ENCODE results near the gene ADO. TPM values are rescaled to one million over a fixed set of nuclear protein-coding genes. Genes with fewer than 3 reads are reported as not detected.
A peak's percentile ranks its signal among the peaks of the same experiment; 100 is the strongest.

ADO gene
- total RNA-seq, 1 donor: 25.5 TPM

GRCh38 chr10:62805231-62806099, 945 bp downstream of the ADO start:
- peak overlapping the region; percentile 89 for H3K4me3 ChIP-seq (ENCODE audit: low read depth, low read length)
- DNase-seq (ENCODE audit: low read depth): peak; percentile 60
- no peak for TF ChIP-seq CTCF (IDR thresholded peaks at IDR 0.05; ENCODE audit: insufficient read depth, low read depth, low read length)

- TF ChIP-seq CTCF (IDR thresholded peaks at IDR 0.05; ENCODE audit: insufficient read depth, low read depth, low read length): no peak
- no peak for DNase-seq (ENCODE audit: low read depth)
- peak overlapping the region; percentile 89 for H3K4me3 ChIP-seq (ENCODE audit: low read depth, low read length)
These were observed 1.7 kb downstream of the ADO start for GRCh38 chr10:62806251-62806650.

- no peak for TF ChIP-seq CTCF (IDR thresholded peaks at IDR 0.05; ENCODE audit: insufficient read depth, low read depth, low read length)
- DNase-seq (ENCODE audit: low read depth): no peak
- no peak overlapping the region for H3K4me3 ChIP-seq (ENCODE audit: low read depth, low read length)
These were observed 5.8 kb downstream of the ADO start for GRCh38 chr10:62810156-62810902.

- DNase-seq (ENCODE audit: low read depth): no peak
- TF ChIP-seq CTCF (IDR thresholded peaks at IDR 0.05; ENCODE audit: insufficient read depth, low read depth, low read length): no peak
- H3K4me3 ChIP-seq (ENCODE audit: low read depth, low read length): no peak overlapping the region
These were observed 6.8 kb downstream of the ADO start for GRCh38 chr10:62811159-62811875.

- no peak overlapping the region for H3K4me3 ChIP-seq (ENCODE audit: low read depth, low read length)
- no peak for DNase-seq (ENCODE audit: low read depth)
- TF ChIP-seq CTCF (IDR thresholded peaks at IDR 0.05; ENCODE audit: insufficient read depth, low read depth, low read length): no peak
These were observed 8.3 kb downstream of the ADO start for GRCh38 chr10:62812672-62813439.

GRCh38 chr10:62813453-62813852, 8.9 kb downstream of the ADO start:
- DNase-seq (ENCODE audit: low read depth): no peak
- H3K4me3 ChIP-seq (ENCODE audit: low read depth, low read length): no peak overlapping the region
- TF ChIP-seq CTCF (IDR thresholded peaks at IDR 0.05; ENCODE audit: insufficient read depth, low read depth, low read length): no peak

Measured in fibroblast of villous mesenchyme (primary cell).